Myocyte (in vitro differentiated cells): ENCODE data around the gene TAS2R39. TPM values are rescaled to one million over a fixed set of nuclear protein-coding genes. Genes with fewer than 3 reads are reported as not detected.

Experiments used
- DNase-seq: peaks from one replicate; pipeline ENCODE4 v3.0.0-alpha.2; 2012; ENCODE audit warnings: low read depth
- total RNA-seq: library from RNA; depleted of rRNA; stranded (reverse); fragments of >200 nt; gene quantifications from 2 replicates; pipeline ENCODE4 v1.2.3, GENCODE V29; 2014

Gene TAS2R39
- total RNA-seq, 1 donor from 2014 or later = not detected

- DNase-seq = peak; percentile 93
Observed at GRCh38 chr7:143214789-143215679, 31.8 kb downstream of the TAS2R39 start.

- DNase-seq = no peak
Observed at GRCh38 chr7:143216151-143216550, 32.9 kb downstream of the TAS2R39 start.

GRCh38 chr7:143216686-143217085 lies 33.5 kb downstream of the TAS2R39 start:
- no peak for DNase-seq

- DNase-seq = no peak
Observed at GRCh38 chr7:143217806-143218205, 34.6 kb downstream of the TAS2R39 start.

GRCh38 chr7:143221286-143221685 lies 38.1 kb downstream of the TAS2R39 start:
- DNase-seq = no peak

- no peak for DNase-seq
Observed at GRCh38 chr7:143221737-143222136, 38.5 kb downstream of the TAS2R39 start, which contains the start of gene TAS2R40. TSS of gene TAS2R40 (plus strand) at chr7:143222037. CDS start at chr7:143222079, 42 bp downstream.

- DNase-seq = no peak
Observed at GRCh38 chr7:143222782-143223181, 39.6 kb downstream of the TAS2R39 start.

GRCh38 chr7:143223784-143224183 lies 40.6 kb downstream of the TAS2R39 start:
- DNase-seq = no peak

- DNase-seq = no peak
Observed at GRCh38 chr7:143225047-143225446, 41.8 kb downstream of the TAS2R39 start.

- DNase-seq = peak; percentile 41
Observed at GRCh38 chr7:143227806-143228205, 44.6 kb downstream of the TAS2R39 start.

GRCh38 chr7:143229054-143229790 lies 46.0 kb downstream of the TAS2R39 start:
- peak; percentile 44 for DNase-seq

- DNase-seq = no peak
Observed at GRCh38 chr7:143230602-143231457, 47.6 kb downstream of the TAS2R39 start.

Other genes with a start within 250 kb of the TAS2R39 start
- gene TRPV5, start 249.7 kb upstream of the TAS2R39 start, total RNA-seq = not detected in 2 replicates
- not detected in 2 replicates for gene LLCFC1, start 243.9 kb upstream of the TAS2R39 start, total RNA-seq
- not detected in 2 replicates for gene KEL, start 221.1 kb upstream of the TAS2R39 start, total RNA-seq
- not detected in 2 replicates for gene OR9A2, start 156.3 kb upstream of the TAS2R39 start, total RNA-seq
- not detected in 2 replicates for gene OR6V1, start 131.1 kb upstream of the TAS2R39 start, total RNA-seq
- gene PIP, start 51.3 kb upstream of the TAS2R39 start, total RNA-seq = not detected in 2 replicates
- not detected in 2 replicates for gene TAS2R40, start 38.6 kb downstream of the TAS2R39 start, total RNA-seq
- gene GSTK1, start 80.0 kb downstream of the TAS2R39 start, total RNA-seq = 162 and 208 TPM in 2 replicates
- gene TMEM139, start 101.5 kb downstream of the TAS2R39 start, total RNA-seq = 0.29 TPM in 1 of 2 replicates, not detected in the other
- 6.0 and 8.8 TPM in 2 replicates for gene CASP2, start 104.9 kb downstream of the TAS2R39 start, total RNA-seq
- gene CLCN1, start 132.7 kb downstream of the TAS2R39 start, total RNA-seq = not detected in 2 replicates
- gene FAM131B, start 179.3 kb downstream of the TAS2R39 start, total RNA-seq = 1.1 and 1.5 TPM in 2 replicates
- 80.1 and 82.6 TPM in 2 replicates for gene ZYX, start 197.9 kb downstream of the TAS2R39 start, total RNA-seq
- gene EPHA1, start 225.4 kb downstream of the TAS2R39 start, total RNA-seq = not detected in 2 replicates